Limb (tissue), 2 donors: ENCODE results near the gene PRM3.

Source experiments
- DNase-seq, 2 donors: peaks; one replicate each; pipeline ENCODE4 v3.0.0-alpha.2; 2016; ENCODE audit errors: extremely low spot score in 2 of 2

PRM3 gene

GRCh38 chr16:11225677-11226549, 47.5 kb downstream of the PRM3 start:
- DNase-seq, result no peak

GRCh38 chr16:11224894-11225676, 48.3 kb downstream of the PRM3 start:
- no peak for DNase-seq

- DNase-seq, result no peak
These were observed 49.1 kb downstream of the PRM3 start for GRCh38 chr16:11224096-11224893.
